Tibial artery (tissue), 4 donors: Measurements from ENCODE around the gene GBF1.

Experiments
- DNase-seq, 2 donors: peaks; one replicate each; pipeline ENCODE4 v3.0.0-alpha.2; 2019
- H3K27ac ChIP-seq, 2 donors: fragments of 200-600 bp; sonication (generic) in 1 of 2; 1 replicate in 1 of 2; 2 replicates in 1 of 2; pipeline ENCODE4 v1.5.1; 2018 to 2019; ENCODE audit warnings: mild to moderate bottlenecking in 1 of 2
- H3K27me3 ChIP-seq, 2 donors: fragments of 200-600 bp; sonication (generic) in 1 of 2; one replicate each; pipeline versions ENCODE4 v1.5.1 to v1.6.0; 2016 to 2019
- H3K36me3 ChIP-seq, 3 donors: fragments of 200-600 bp; sonication (generic) in 2 of 3; one replicate each; pipeline ENCODE4 v1.5.1; 2016 to 2019; ENCODE audit warnings: mild to moderate bottlenecking in 2 of 3
- H3K4me1 ChIP-seq, 4 donors: fragments of 200-600 bp; sonication (generic) in 2 of 4; 1 replicate in 3 of 4; 2 replicates in 1 of 4; pipeline ENCODE4 v1.5.1; 2016 to 2019
- H3K4me3 ChIP-seq, 2 donors: fragments of 200-600 bp; sonication (generic) in 1 of 2; 1 replicate in 1 of 2; 2 replicates in 1 of 2; pipeline ENCODE4 v1.5.1; 2018 to 2019; ENCODE audit warnings: mild to moderate bottlenecking in 2 of 2
- H3K9me3 ChIP-seq, 3 donors: fragments of 200-600 bp; sonication (generic) in 1 of 3; one replicate each; pipeline ENCODE4 v1.5.1; 2016 to 2019
- CTCF ChIP-seq, 2 experiments: fragments of 200-600 bp in 1 of 2; fragments of 450-650 bp in 1 of 2; IDR thresholded peaks; one replicate each; pipeline ENCODE4 v1.5.1; 2017 to 2019; ENCODE audit warnings: antibody characterized with exemption in 2 of 2, mild to moderate bottlenecking in 1 of 2, moderate library complexity in 1 of 2
- intact Hi-C: fragments of 100-400 bp; cut with DNase I; formaldehyde crosslinking; loops from one replicate; pipeline ENCODE4 v1.15.0; 2023; ENCODE audit warnings: low total_unique reads

GBF1 gene

GRCh38 chr10:102334101-102334500 is 88.8 kb downstream of the GBF1 start:
- TF ChIP-seq CTCF (IDR thresholded peaks at IDR 0.05), result no peak

DNA sequence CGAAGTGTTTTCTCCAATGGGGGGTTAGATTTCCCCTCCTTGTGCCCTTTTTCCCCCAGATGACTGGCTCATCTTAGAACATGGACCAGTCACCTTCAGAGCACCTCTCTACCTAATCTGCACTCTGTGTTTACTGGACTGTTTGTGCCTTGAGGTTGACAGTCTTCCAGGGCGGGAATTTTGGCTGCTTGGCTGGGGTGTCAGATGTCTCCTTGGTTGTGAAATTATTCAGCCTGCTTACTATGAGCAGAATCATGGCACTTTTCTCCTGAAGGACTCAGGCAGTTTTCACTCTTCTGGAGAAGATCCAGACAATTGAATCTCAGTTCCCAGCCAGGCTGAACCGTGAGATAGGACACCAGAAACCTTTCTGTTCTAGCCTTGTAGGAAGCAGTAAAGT is 89.9 kb downstream of the GBF1 start:
- intact Hi-C loops, result no loop called here
- no peaks in the 10 kb centered on the region for H3K9me3 ChIP-seq
- H3K27me3 ChIP-seq, result no peaks in the 10 kb centered on the region
- H3K36me3 ChIP-seq, result peaks cover 0 to 6% (median 0%) of the 10 kb centered on the region in 3 donors
- DNase-seq, result peak; percentile 77 to 81
- H3K4me3 ChIP-seq, result no peak overlapping the region
- TF ChIP-seq CTCF (IDR thresholded peaks at IDR 0.05), result no peak
- H3K27ac ChIP-seq, result no peak overlapping the region
- peaks cover 0 to 6% (median 0%) of the 10 kb centered on the region in 4 donors for H3K4me1 ChIP-seq

More at GRCh38 chr10:102334101-102334500, 88.8 kb downstream of the GBF1 start:
- no peak for DNase-seq
- Histone ChIP-seq H3K4me1 (peaks cover 0 to 6% (median 0%) of the 10 kb centered on the region in 4 donors), H3K27ac (no peak overlapping the region), H3K27me3 (no peaks in the 10 kb centered on the region), H3K9me3 (no peaks in the 10 kb centered on the region), H3K4me3 (no peak overlapping the region), H3K36me3 (peaks cover 0 to 6% (median 0%) of the 10 kb centered on the region in 3 donors)
- intact Hi-C loops, result no loop called here

DNA sequence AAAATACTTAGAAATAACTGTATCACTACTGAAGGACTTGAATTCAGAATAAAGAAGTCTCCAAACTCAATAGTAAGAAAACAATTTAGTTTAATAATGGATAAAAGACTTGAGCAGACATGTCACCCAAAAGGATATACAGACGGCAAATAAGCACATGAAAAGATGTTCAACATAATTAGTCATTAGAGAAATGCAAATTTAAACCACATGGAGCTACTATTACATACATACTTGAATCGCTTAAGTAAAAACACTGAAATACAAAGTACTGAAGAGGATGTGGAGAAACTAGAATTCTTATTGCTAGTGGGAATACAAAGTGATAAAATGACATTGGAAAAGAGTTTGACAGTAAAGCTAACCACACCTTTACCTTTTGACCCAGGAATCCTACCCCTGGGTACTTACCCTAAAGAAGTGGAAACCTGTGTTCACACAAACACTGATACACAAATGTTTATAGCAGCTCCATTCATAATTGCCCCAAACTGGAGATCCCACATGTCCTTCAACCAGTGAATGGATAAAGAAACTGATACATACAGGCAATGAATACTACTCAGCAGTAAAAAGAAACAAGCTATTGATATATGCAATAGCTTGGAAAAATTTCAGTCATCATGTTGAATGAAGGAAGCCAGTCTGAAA is 95.8 kb downstream of the GBF1 start:
- no peaks in the 10 kb centered on the region for H3K9me3 ChIP-seq
- no peaks in the 10 kb centered on the region for H3K27me3 ChIP-seq
- peaks cover 12 to 17% (median 12%) of the 10 kb centered on the region in 3 donors for H3K36me3 ChIP-seq
- TF ChIP-seq CTCF (IDR thresholded peaks at IDR 0.05), result no peak
- H3K27ac ChIP-seq, result no peak overlapping the region
- no peak for DNase-seq
- H3K4me1 ChIP-seq, result no peaks in the 10 kb centered on the region
- intact Hi-C loops, result no loop called here
- H3K4me3 ChIP-seq, result no peak overlapping the region

DNA sequence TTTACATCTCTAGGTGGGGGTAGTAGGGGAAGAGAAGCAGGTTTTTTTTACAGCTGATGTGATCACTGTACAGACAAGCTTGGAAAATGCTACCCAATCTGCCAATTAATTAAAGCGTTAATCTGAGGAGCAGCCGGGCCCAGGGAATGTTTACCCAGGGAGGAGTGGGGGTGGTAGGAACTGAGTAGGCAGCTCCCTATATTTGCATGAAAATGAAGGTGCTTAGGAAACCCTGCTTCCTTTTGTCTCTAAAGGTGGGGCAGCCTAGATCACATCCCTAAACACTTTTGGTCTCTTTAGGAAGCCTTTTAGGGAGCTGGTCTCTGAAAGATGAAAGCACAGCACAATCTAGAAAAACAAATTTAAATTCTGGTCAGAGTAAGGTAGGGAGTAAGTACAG is 97.1 kb downstream of the GBF1 start:
- Histone ChIP-seq H3K4me1 (no peaks in the 10 kb centered on the region), H3K9me3 (no peaks in the 10 kb centered on the region), H3K36me3 (peaks cover 12 to 29% (median 12%) of the 10 kb centered on the region in 3 donors), H3K4me3 (no peak overlapping the region), H3K27ac (no peak overlapping the region), H3K27me3 (no peaks in the 10 kb centered on the region)
- TF ChIP-seq CTCF (IDR thresholded peaks at IDR 0.05), result no peak
- intact Hi-C loops, result no loop called here
- no peak for DNase-seq

DNA sequence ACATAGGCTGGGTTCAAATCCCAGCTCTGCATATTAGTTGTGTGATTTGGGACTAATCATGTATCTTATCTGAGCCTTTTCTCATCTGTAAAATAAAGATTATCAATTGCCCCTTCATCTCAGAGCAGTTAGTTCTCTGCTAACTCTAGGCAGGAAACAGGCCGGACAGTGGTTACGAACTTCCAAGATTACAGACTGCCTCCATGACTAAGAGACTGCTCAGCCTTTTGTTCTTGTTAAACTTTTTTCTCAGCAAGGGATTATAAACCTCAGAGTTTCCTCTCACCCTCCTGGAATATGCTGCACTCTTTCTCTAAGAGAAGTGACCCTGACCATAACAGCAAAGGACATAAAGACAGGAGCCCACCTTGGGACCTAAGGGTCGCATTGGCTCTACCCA is 97.6 kb downstream of the GBF1 start:
- H3K4me3 ChIP-seq, result no peak overlapping the region
- H3K4me1 ChIP-seq, result no peaks in the 10 kb centered on the region
- H3K36me3 ChIP-seq, result peaks cover 12 to 33% (median 12%) of the 10 kb centered on the region in 3 donors
- no peak for DNase-seq
- no peaks in the 10 kb centered on the region for H3K9me3 ChIP-seq
- no peak overlapping the region for H3K27ac ChIP-seq
- no peaks in the 10 kb centered on the region for H3K27me3 ChIP-seq
- TF ChIP-seq CTCF (IDR thresholded peaks at IDR 0.05), result no peak
- intact Hi-C loops, result no loop called here
